ENCODE results near the gene MRPS7.

DNA sequence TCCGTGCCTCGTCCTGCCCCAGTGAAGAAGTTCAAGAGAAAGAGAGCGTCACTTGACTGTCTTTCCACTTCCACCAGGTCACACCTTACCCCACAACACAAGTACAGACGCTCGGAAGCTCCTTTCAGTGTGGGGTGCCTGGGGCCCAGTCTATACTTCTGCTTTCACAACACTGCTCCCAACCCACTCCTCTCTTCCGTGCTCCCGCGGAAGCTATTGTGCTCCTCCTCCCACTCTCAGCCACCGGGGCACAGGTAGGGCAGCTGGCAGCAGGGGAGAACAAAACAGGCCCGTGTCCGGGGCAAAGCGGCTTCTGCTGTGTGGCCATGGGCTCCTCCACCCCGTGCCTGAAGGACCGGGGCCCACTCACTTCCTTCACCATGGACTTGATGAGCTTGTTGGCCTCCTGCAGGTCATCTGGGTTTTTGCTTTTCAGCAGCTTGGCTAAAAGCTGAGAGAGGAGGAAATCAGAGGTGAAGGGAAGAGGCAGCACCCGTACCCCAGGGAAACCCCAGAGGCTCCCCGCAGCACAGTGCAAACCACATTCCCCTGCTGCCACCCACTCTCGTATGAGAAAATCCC is 19.1 kb upstream of the MRPS7 start:
- TF ChIP-seq, protein P1, sequence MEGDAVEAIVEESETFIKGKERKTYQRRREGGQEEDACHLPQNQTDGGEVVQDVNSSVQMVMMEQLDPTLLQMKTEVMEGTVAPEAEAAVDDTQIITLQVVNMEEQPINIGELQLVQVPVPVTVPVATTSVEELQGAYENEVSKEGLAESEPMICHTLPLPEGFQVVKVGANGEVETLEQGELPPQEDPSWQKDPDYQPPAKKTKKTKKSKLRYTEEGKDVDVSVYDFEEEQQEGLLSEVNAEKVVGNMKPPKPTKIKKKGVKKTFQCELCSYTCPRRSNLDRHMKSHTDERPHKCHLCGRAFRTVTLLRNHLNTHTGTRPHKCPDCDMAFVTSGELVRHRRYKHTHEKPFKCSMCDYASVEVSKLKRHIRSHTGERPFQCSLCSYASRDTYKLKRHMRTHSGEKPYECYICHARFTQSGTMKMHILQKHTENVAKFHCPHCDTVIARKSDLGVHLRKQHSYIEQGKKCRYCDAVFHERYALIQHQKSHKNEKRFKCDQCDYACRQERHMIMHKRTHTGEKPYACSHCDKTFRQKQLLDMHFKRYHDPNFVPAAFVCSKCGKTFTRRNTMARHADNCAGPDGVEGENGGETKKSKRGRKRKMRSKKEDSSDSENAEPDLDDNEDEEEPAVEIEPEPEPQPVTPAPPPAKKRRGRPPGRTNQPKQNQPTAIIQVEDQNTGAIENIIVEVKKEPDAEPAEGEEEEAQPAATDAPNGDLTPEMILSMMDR (IDR thresholded peaks at IDR 0.05): no peak
- no peak for TF ChIP-seq ZNF396 (CRISPR knock-in tag; IDR thresholded peaks at IDR 0.05; ENCODE audit: borderline replicate concordance)
- TF ChIP-seq, protein P2, sequence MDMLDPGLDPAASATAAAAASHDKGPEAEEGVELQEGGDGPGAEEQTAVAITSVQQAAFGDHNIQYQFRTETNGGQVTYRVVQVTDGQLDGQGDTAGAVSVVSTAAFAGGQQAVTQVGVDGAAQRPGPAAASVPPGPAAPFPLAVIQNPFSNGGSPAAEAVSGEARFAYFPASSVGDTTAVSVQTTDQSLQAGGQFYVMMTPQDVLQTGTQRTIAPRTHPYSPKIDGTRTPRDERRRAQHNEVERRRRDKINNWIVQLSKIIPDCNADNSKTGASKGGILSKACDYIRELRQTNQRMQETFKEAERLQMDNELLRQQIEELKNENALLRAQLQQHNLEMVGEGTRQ (CRISPR knock-in tag; IDR thresholded peaks at IDR 0.05): no peak
